A673 (cell line): ENCODE data around the gene MKRN2. TPM values are rescaled to one million over a fixed set of nuclear protein-coding genes. Genes with fewer than 3 reads are reported as not detected.

Experiments used
- BruUV-seq: library from RNA; stranded (reverse); fragments of 400-500 nt; replicated peaks from 2 replicates; lab custom pipeline; 2021; lab: Mats Ljungman, UMichigan
- CTCF ChIA-PET: fragments of 300-600 bp; sonication (Branson Sonifier 250); formaldehyde crosslinking; loops from one replicate; lab custom pipeline; 2022; ENCODE audit warnings: antibody characterized with exemption; lab: Charles Lee
- POLR2A ChIA-PET: fragments of 300-600 bp; sonication (Branson Sonifier 250); formaldehyde crosslinking; loops from one replicate; lab custom pipeline; 2022; ENCODE audit warnings: antibody characterized with exemption; ENCODE audit not compliant: low non-redundant PET; lab: Charles Lee
- DNase-seq: peaks from one replicate; pipeline ENCODE4 v3.0.0-alpha.2; 2015; ENCODE audit warnings: low spot score
- H3K27ac ChIP-seq: fragments of 200-600 bp; sonication (generic); 2 replicates; pipeline ENCODE4 v1.5.1; 2016; ENCODE audit warnings: mixed run types, low read depth, mild to moderate bottlenecking, mixed read lengths, antibody characterized with exemption, low read length; ENCODE audit not compliant: poor library complexity, severe bottlenecking
- H3K27me3 ChIP-seq: fragments of 200-600 bp; sonication (generic); replicated peaks from 2 replicates; pipeline ENCODE4 v1.6.1; 2017; ENCODE audit warnings: mixed run types, low read depth, mild to moderate bottlenecking, mixed read lengths, antibody characterized with exemption, low read length; ENCODE audit not compliant: insufficient read depth, poor library complexity
- H3K36me3 ChIP-seq: fragments of 200-600 bp; sonication (generic); 2 replicates; pipeline ENCODE4 v1.6.1; 2016; ENCODE audit warnings: mixed run types, mild to moderate bottlenecking, mixed read lengths, antibody characterized with exemption, low read length; ENCODE audit not compliant: insufficient read depth, poor library complexity, severe bottlenecking
- H3K4me1 ChIP-seq: fragments of 200-600 bp; sonication (generic); 2 replicates; pipeline ENCODE4 v1.6.1; 2017; ENCODE audit warnings: mixed run types, mild to moderate bottlenecking, mixed read lengths, antibody characterized with exemption, low read length; ENCODE audit not compliant: insufficient read depth, poor library complexity, severe bottlenecking
- H3K4me3 ChIP-seq: fragments of 200-600 bp; sonication (generic); 2 replicates; pipeline ENCODE4 v1.5.1; 2016; ENCODE audit warnings: low read depth, mixed run types, mild to moderate bottlenecking, mixed read lengths, low read length; ENCODE audit not compliant: poor library complexity, severe bottlenecking
- H3K9me3 ChIP-seq: fragments of 200-600 bp; sonication (generic); 2 replicates; pipeline ENCODE4 v1.6.1; 2016; ENCODE audit warnings: mixed run types, low read depth, mild to moderate bottlenecking, mixed read lengths, antibody characterized with exemption, low read length; ENCODE audit not compliant: poor library complexity, severe bottlenecking
- CTCF ChIP-seq: fragments of 300-800, 200-600 bp; sonication (generic); conservative IDR thresholded peaks from 2 replicates; pipeline ENCODE4 v1.5.1; 2017; ENCODE audit warnings: low read depth, mild to moderate bottlenecking, antibody characterized with exemption, low read length, moderate library complexity, mixed read lengths
- EZH2 ChIP-seq: fragments of 200-600 bp; sonication (generic); IDR thresholded peaks from 2 replicates; pipeline ENCODE4 v1.6.1; 2017; ENCODE audit warnings: borderline replicate concordance, low read depth, mild to moderate bottlenecking, mixed read lengths, antibody characterized with exemption, low read length; ENCODE audit not compliant: poor library complexity, severe bottlenecking
- intact Hi-C: fragments of 100-400 bp; cut with micrococcal nuclease; formaldehyde crosslinking; loops from one replicate; pipeline ENCODE4 v1.10.0; 2022; ENCODE audit not compliant: unreplicated experiment
- total RNA-seq: library from RNA; stranded (reverse); gene quantifications from 2 replicates; pipeline ENCODE4 v1.2.3, GENCODE V29; 2021

MKRN2 gene
- total RNA-seq, 1 experiment from 2014 or later, result 47.3 TPM

GRCh38 chr3:12585970-12586369 lies 29.1 kb downstream of the MKRN2 start:
- intact Hi-C loops, result no loop called here
- Histone ChIP-seq H3K27me3 (no peaks in the 10 kb centered on the region), H3K27ac (no peak overlapping the region), H3K4me3 (no peak overlapping the region), H3K4me1 (no peaks in the 10 kb centered on the region), H3K36me3 (peaks cover 95% of the 10 kb centered on the region), H3K9me3 (no peaks in the 10 kb centered on the region)
- BruUV-seq, result no TSS peak
- no peak for DNase-seq
- ChIA-PET CTCF (no interaction called here), POLR2A (no interaction called here)
- no peak for TF ChIP-seq CTCF
- TF ChIP-seq EZH2, result no peak

- DNase-seq, result no peak
- H3K4me3 ChIP-seq, result no peak overlapping the region
- intact Hi-C loops, result no loop called here
- ChIA-PET CTCF (no interaction called here), POLR2A (no interaction called here)
- no peaks in the 10 kb centered on the region for H3K27me3 ChIP-seq
- no peak overlapping the region for H3K27ac ChIP-seq
- peaks cover 95% of the 10 kb centered on the region for H3K36me3 ChIP-seq
- TF ChIP-seq CTCF, result no peak
- no peak for TF ChIP-seq EZH2
- no peaks in the 10 kb centered on the region for H3K9me3 ChIP-seq
- BruUV-seq, result no TSS peak
- no peaks in the 10 kb centered on the region for H3K4me1 ChIP-seq
These were observed 29.5 kb downstream of the MKRN2 start for GRCh38 chr3:12586403-12586802.

- H3K27ac ChIP-seq, result no peak overlapping the region
- BruUV-seq, result no TSS peak
- intact Hi-C loops, result no loop called here
- DNase-seq, result no peak
- POLR2A ChIA-PET, result no interaction called here
- TF ChIP-seq CTCF (no peak), EZH2 (no peak)
- peaks cover 84% of the 10 kb centered on the region for H3K36me3 ChIP-seq
- H3K4me3 ChIP-seq, result no peak overlapping the region
- H3K27me3 ChIP-seq, result no peaks in the 10 kb centered on the region
- H3K4me1 ChIP-seq, result no peaks in the 10 kb centered on the region
- H3K9me3 ChIP-seq, result no peaks in the 10 kb centered on the region
- CTCF ChIA-PET, result no interaction called here
These were observed 31.4 kb downstream of the MKRN2 start for GRCh38 chr3:12588039-12589009.
